Measurements from ENCODE around the gene ANKRD45.
"Not testable (repeated sequence)": the region's sequence is repeated elsewhere in the genome, so short reads cannot be mapped to it uniquely, and the experiment has no call there.

Gene ANKRD45

DNA sequence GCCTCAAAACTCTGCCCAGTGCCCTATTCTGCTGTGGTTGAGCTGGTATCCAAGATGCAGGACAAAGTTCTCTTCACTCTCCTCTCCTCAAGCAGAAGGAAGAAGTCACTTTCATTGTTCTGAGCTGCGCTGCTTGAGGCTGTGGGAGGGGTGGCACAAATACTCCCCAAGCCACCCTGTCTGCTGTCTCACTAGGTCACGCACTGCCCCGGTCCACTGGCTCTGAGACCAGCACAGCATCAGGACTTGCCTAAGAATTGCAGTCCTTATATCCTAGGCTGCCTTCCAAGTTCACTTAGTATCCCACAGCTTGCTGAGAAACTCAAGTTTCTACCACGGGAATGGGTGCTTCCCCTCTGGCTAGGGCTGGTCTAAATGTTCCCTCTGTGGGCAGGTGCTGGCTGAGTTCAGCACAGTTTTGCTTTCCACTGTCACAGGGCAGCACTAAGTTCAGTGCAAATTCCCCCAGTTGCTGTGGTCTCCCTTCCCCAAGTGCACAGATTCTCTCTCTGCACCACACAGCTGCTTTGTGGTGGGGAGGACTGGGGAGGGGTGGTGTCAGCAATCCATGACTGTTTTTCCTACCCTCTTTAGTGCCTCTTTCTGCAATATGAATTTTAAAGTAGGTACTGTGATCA, 99.2 kb downstream of the ANKRD45 start:
- DNase-seq = no peak

DNA sequence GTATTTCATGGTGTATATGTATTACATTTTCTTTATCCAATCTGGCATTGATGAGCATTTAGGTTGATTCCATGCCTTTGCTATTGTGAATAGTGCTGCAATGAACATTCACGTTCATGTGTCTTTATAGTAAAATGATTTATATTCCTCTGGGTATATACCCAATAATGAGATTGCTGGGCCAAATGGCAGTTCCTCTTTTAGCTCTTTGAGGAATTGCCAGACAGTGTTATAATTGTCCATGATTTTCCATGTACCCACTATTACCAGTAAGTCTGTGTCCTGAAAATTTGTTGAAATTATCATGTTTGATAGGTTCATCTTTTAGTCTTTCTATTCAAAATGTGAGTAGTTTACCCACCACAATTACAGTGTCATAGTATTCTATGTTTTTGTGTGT, 101.2 kb downstream of the ANKRD45 start:
- DNase-seq = no peak

DNA sequence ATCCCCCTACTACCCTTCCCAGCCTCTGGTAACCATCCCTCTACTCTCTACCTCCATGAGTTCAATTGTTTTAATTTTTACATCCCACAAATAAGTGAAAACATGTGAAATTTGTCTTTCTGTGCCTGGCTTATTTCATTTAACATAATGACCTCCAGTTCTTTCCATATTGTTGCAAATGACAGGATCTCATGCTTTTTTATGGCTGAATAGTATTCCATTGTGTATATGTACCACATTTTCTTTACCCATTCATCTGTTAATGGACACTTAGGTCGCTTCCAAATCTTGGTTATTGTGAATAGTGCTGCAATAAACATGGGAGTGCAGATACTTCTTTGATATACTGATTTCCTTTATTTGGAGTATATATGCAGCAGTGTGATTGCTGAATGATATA, 105.8 kb downstream of the ANKRD45 start:
- DNase-seq = not testable (repeated sequence)

DNA sequence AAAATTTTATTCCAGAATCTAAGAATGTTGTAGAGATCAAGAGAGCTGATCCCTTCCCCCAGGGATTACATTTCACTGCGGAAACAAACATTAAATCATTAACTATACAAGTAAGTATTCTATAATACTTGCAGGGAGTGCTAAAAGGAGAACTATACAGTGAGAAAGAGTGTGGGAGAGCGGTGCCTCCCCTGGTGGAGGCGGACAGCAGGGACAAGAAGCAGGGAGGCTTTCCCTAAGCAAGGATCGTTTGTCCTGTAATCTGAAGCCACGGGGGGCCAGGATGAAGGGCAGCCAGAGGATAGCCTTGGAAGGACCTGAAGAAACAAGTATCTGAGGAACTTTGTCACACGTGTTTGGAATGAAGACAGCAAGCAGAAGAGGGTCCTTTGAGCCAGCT, 106.8 kb downstream of the ANKRD45 start:
- DNase-seq = no peak

DNA sequence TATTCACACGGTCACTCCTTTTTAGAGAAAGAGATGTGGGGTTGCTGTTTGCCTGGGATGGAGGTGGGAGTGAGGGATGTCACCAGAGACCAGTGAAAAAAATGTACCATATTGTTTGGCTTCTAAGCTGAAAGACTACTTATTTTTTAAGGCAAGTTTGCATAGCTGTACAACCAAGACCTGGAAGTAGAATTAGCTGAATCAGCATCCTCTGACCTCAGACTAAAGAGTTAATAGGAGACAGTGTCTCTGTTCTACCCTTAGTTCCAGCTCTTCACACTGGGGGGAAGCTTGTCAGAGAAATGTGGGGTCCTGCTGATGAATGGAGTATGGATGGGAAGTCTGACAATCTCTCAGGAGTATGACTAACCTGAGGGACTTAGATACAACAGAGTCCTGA, 108.4 kb downstream of the ANKRD45 start:
- no peak for DNase-seq

DNA sequence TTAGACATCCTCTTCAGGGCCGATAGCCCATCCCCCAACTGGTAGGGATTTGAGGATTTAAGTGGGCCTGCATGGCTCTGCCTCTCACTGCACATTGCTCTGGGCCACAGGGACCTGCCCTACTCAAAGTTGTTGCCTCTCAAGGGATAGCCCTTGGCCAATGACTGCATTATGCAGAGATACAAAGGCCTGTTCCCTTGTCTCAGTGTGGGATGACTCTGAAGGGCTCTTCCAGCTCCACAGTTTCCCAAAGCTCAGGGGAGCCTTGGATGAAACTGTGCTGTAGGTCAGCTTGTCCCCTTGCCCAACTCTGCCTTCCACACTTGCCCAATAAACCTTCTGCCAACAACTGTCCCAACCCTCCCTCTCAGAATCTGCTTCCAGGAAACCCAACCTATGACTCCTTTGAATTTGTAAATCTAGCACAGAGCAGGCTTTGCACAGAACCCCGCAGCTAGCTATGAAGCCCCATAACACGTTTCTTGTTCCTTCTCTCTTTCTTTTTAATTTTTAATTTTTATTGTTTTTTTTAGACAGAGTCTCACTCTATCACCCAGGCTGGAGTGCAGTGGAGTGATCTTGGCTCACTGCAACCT, 109.3 kb downstream of the ANKRD45 start:
- no peak for DNase-seq
